Omental fat pad (tissue), 4 donors: ENCODE results near the gene AGAP1. TPM values are rescaled to one million over a fixed set of nuclear protein-coding genes. Genes with fewer than 3 reads are reported as not detected.

Experiments
- ATAC-seq: fragments of 150-250 bp; one replicate; pipeline ENCODE4 v1.9.1; 2016; ENCODE audit warnings: mild to moderate bottlenecking, moderate library complexity; ENCODE audit not compliant: low FRiP score
- DNase-seq: peaks from one replicate; pipeline ENCODE4 v3.0.0-alpha.2; 2019; ENCODE audit warnings: low spot score
- CTCF ChIP-seq, 3 donors: fragments of 450-650 bp; IDR thresholded peaks; one replicate each; pipeline ENCODE4 v1.5.1; 2016 to 2017; ENCODE audit warnings: antibody characterized with exemption in 3 of 3, mild to moderate bottlenecking in 3 of 3, moderate library complexity in 2 of 3
- total RNA-seq, 4 donors: library from RNA; depleted of rRNA; stranded (reverse); fragments of >200 nt; gene quantifications; one replicate each; pipeline ENCODE4 v1.1.0, GENCODE V29; 2016

Gene AGAP1
- total RNA-seq, 4 donors from 2014 or later: 15.5 to 24.3 (median 16.2) TPM

GRCh38 chr2:235849489-235849888, 355.6 kb downstream of the AGAP1 start:
- ATAC-seq: no peak
- no peak for TF ChIP-seq CTCF (IDR thresholded peaks at IDR 0.05)
- DNase-seq: no peak

GRCh38 chr2:235850289-235850688, 356.4 kb downstream of the AGAP1 start:
- no peak for TF ChIP-seq CTCF (IDR thresholded peaks at IDR 0.05)
- ATAC-seq: no peak
- no peak for DNase-seq

GRCh38 chr2:235850771-235851551, 357.1 kb downstream of the AGAP1 start:
- no peak for TF ChIP-seq CTCF (IDR thresholded peaks at IDR 0.05)
- ATAC-seq (no peak), DNase-seq (no peak)

GRCh38 chr2:235851828-235852525, 358.1 kb downstream of the AGAP1 start:
- DNase-seq: no peak
- TF ChIP-seq CTCF (IDR thresholded peaks at IDR 0.05): no peak
- no peak for ATAC-seq

- no peak for TF ChIP-seq CTCF (IDR thresholded peaks at IDR 0.05)
- ATAC-seq: no peak
- DNase-seq: no peak
Observed at GRCh38 chr2:235852526-235852920, 358.7 kb downstream of the AGAP1 start.

- ATAC-seq (no peak), DNase-seq (no peak)
- no peak for TF ChIP-seq CTCF (IDR thresholded peaks at IDR 0.05)
Observed at GRCh38 chr2:235854276-235854675, 360.4 kb downstream of the AGAP1 start.

GRCh38 chr2:235855011-235855410, 361.2 kb downstream of the AGAP1 start:
- no peak for TF ChIP-seq CTCF (IDR thresholded peaks at IDR 0.05)
- DNase-seq (no peak), ATAC-seq (no peak)
